ELF-1 (cell line): Measurements from ENCODE around the gene MYO3B.

Experiments
- DNase-seq: peaks from one replicate; pipeline ENCODE4 v3.0.0-alpha.2; 2016; ENCODE audit warnings: low read depth, low spot score

Gene MYO3B

GRCh38 chr2:170236680-170237047, 58.7 kb downstream of the MYO3B start:
- DNase-seq = no peak

- DNase-seq = no peak
Measured at GRCh38 chr2:170237572-170238120, 59.7 kb downstream of the MYO3B start.

GRCh38 chr2:170238776-170239175, 60.8 kb downstream of the MYO3B start:
- DNase-seq = no peak

- no peak for DNase-seq
Measured at GRCh38 chr2:170240629-170241028, 62.7 kb downstream of the MYO3B start.

- DNase-seq = no peak
Measured at GRCh38 chr2:170241756-170242155, 63.8 kb downstream of the MYO3B start.

GRCh38 chr2:170243118-170243837, 65.3 kb downstream of the MYO3B start:
- no peak for DNase-seq

- no peak for DNase-seq
Measured at GRCh38 chr2:170243898-170244297, 66.0 kb downstream of the MYO3B start.

GRCh38 chr2:170244555-170244954, 66.6 kb downstream of the MYO3B start:
- DNase-seq = no peak

- DNase-seq = no peak
Measured at GRCh38 chr2:170245312-170245711, 67.4 kb downstream of the MYO3B start.

- DNase-seq = no peak
Measured at GRCh38 chr2:170247333-170247732, 69.4 kb downstream of the MYO3B start.

GRCh38 chr2:170247882-170248393, 70.0 kb downstream of the MYO3B start:
- DNase-seq = no peak

GRCh38 chr2:170248574-170249393, 70.8 kb downstream of the MYO3B start:
- no peak for DNase-seq

- no peak for DNase-seq
Measured at GRCh38 chr2:170249761-170250160, 71.8 kb downstream of the MYO3B start.

- DNase-seq = no peak
Measured at GRCh38 chr2:170250584-170250983, 72.6 kb downstream of the MYO3B start.

- DNase-seq = no peak
Measured at GRCh38 chr2:170252414-170252813, 74.5 kb downstream of the MYO3B start.

GRCh38 chr2:170253721-170254230, 75.8 kb downstream of the MYO3B start:
- DNase-seq = no peak

GRCh38 chr2:170254293-170254732, 76.4 kb downstream of the MYO3B start:
- no peak for DNase-seq

GRCh38 chr2:170255137-170255536, 77.2 kb downstream of the MYO3B start:
- DNase-seq = no peak

GRCh38 chr2:170255971-170256370, 78.0 kb downstream of the MYO3B start:
- DNase-seq = no peak

GRCh38 chr2:170258382-170258781, 80.4 kb downstream of the MYO3B start:
- DNase-seq = no peak

GRCh38 chr2:170260188-170260587, 82.2 kb downstream of the MYO3B start:
- DNase-seq = no peak

GRCh38 chr2:170261566-170261965, 83.6 kb downstream of the MYO3B start:
- no peak for DNase-seq
